DMS53 treated with DMSO at 0.1 percent for 48 hours (cell line): ENCODE data around the gene CLIC1.
A peak's percentile ranks its signal among the peaks of the same experiment; 100 is the strongest.

Source experiments
- DNase-seq: peaks from one replicate; lab custom pipeline; 2025; ENCODE audit not compliant: unreplicated experiment; lab: John Stamatoyannopoulos, UW

CLIC1 gene

DNA sequence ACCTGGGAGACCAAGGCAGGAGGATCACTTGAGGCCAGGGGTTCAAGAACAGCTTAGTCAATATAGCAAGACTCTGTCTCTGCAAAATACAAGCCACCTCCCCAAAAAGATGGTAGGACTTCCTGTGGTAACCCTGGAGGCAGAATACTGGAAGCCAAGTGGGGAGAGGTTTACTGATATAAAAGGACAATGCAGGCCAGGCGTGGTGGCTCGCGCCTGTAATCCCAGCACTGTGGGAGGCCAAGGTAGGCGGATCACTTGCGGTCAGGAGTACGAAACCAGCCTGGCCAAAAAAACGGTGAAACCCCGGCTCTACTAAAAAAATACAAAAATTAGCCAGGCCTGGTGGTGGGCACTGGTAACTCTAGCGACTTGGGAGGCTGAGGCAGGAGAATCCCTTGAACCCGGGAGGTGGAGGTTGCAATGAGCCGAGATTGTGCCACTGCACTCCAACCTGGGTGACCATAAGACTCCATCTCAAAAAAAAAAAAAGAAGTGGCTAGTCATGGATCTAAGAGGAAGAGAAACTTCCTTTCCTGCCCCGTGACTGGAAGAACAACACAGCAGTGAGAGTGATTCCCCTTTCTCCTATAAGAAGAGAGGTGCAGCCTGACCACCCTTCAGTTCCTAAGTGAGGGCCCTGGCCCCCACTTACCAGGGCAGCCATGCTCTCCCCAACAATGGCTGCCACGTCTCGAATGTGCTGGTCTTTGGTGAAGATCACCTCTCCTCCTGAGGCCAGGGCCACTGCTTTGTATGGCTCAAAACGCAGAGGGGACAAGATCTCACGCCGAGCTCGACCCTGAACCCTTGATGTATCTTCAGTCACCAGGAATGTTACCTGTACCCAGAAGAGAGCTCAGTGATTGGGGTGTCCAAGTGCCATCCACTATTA is 32.3 kb upstream of the CLIC1 start:
- no peak for DNase-seq

DNA sequence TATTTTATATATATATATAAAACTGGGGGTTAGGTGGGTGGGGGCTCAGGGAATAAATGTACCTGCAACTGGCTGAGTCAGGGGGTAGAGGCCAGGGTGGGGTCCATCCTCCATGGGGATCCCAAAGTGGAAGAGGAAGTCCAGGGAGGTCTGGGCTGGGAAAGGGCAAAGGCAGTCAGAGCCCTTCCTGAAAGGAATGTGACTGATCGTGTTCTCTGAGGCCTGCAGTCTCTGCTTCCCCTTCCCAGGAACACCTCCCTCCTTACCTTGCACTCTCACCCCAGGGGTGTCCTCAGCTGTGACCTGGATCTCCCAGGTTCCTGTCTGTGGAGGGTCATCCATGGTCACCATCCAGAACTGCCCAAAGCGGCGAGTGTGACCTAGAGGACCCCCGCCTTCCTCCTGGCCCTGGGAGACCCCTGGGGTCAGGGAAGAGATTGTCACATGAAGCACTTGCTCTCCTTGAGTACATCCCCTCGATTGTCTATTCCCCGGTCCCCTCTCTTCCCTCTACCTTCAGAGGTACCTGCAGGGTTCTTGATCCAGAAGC is 30.8 kb upstream of the CLIC1 start:
- no peak for DNase-seq

DNA sequence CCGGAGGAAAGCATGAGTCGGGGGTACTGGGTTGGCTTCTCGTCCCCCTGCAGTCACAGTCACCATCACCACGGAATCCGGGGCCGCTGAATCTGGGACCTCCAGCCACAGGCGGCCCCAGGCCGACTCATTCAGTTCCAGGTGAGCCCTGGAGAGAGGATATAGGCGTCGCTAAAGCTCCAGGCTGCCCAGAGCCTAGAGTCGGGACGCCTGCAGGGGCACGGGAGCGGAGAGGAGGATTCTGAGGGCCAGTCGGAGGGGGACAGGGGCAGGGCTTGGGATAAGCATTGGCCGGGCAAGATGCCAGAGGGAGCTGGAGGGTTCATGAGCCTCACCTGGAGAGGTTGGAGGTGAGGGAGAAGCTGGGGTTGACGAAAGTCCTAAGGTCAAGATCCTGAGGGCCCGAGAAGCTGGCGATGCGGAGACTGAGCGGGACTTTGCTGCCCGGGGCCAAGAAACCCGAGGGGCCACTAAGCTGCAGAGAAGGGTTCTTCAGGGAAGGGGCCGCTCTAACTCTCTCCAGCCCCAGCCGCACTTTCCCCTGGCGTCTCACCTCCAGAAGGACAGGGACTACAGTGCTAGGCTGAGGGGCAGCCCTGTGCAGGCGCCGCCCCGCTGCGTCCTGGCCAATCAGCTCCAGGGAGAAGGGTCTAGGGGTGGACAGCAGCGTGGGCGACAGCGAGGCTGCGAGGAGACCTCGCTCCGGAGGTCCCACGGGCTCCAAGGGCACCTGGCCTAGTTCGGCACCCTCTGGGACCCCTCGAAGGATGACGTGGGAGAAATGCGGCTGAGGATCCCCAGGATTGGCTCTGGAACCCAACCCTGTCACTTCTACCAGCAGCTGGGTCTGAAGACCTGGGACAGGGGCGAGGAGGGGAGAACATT is 29.8 kb upstream of the CLIC1 start:
- peak; percentile 44 for DNase-seq

DNA sequence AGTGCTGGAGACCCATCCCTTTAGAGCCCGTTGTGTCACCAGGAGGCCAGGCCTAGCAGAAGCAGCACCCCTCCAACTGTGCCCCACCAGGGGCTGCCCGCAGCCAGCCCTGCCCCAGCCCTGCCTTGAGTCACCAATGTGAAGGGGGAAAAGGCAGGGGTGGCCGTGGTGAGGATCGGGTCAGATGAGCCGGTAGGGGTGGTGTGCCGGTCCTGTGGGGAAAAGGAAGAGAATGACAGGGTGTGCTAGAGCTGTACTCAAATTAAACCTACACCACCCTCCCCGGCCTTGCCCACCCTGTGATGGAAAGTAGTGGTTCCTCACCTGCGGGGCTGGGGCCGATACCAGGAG is 29.2 kb upstream of the CLIC1 start:
- DNase-seq = no peak

DNA sequence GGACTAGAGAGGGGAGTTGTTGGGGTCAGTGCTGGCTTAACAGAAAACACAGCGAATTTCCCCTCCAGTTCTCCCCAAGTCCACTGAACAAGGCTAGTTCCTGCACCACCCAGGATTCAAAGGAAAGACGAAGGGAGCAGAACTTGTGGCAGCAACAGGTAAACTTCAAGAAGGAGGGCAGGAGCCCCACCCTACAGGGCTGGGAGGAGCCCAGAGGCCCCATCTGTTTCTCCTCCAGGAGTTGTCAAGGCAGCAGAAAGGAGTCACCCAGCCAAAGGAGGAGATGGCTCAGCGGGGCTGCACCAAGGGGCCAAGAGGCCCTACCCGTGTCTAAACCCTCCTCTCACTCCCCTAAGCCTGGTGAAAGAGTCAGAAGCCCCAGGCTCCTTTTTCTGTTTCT is 27.9 kb upstream of the CLIC1 start:
- no peak for DNase-seq

DNA sequence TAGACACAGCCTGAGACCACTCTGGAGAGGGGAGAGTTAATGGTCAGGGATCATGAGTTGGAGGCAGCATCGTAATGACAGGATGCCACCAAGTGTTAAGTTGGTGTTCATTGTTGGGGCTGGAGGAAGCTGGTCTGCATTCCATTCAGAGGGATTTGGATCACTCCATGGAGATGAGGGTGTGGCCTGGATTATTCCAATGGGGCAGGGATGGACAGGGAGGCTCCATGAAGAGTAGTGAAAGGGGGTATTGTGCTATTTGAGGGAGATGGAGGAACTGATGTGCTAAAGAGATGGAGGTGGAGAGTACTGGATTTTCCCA is 27.2 kb upstream of the CLIC1 start:
- DNase-seq = no peak

DNA sequence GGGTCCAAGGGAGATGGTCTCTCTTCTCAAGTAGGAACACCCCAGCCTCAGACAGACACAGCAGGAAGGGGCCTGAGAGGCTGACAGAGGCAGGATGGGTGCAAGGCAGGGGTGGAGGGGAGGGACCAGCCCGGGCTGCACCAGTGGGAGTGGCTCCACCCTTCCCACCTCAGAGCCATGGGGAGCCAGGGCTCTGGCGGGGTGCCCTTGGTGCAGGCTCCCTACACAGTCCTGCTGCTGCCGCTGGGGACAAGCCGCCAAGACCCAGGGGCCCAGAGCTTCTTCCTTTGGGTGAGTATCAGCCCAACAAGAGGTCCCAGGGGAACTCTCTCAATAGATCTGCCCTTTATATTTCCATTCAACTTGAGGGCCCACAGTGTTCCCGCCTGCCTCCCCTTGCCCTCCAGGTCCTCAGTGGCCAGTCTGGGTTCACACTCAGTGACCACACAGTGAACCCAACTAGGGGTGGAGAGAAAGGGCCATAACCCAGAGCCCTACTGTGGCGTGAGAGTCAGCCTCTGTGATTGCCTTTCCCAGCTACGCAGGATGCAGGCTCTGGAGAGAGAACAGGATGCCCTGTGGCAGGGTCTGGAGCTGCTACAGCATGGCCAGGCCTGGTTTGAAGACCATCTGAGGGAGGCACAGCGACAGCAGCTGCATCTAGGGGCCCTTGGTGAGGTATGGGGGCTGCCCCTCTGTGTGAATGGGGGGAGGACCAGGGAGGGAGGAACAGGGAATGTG is 26.7 kb upstream of the CLIC1 start:
- no peak for DNase-seq

DNA sequence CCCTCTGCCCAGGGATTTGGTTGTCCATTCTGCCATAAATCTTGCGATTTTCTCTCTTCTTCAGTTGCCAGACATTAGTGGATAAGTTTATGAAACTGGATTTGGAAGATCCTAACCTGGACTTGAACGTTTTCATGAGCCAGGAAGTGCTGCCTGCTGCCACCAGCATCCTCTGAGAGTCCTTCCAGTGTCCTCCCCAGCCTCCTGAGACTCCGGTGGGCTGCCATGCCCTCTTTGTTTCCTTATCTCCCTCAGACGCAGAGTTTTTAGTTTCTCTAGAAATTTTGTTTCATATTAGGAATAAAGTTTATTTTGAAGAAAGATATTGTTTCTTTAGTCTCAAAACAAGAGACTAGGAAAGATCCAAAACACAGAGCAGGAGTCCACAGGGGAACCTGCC is 26.0 kb upstream of the CLIC1 start, which contains the start of gene SAPCD1:
Gene SAPCD1 (plus strand): TSS at position 301 of the 400 bp plus-strand sequence. CDS start 399 bp downstream, outside the sequence.
- DNase-seq = no peak

DNA sequence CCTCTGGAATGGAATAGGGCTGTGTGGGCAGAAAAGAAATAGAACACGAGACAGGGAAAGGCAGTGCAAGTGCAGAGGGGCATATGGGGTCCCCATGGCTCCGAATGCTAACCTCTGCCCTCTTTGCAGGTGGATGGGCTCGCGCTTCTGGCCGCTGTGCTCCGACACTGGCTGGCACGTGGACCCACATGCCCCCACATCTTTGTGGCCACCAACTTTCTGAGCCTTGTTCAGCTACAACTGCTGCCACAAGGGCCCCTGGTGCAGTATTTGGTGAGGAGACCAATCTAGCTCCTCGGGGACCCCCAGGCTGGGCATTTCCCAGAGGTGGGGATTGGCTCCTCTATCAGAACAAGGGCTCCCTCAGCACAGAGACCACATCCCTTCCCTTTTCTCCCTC is 25.0 kb upstream of the CLIC1 start:
- DNase-seq = no peak

DNA sequence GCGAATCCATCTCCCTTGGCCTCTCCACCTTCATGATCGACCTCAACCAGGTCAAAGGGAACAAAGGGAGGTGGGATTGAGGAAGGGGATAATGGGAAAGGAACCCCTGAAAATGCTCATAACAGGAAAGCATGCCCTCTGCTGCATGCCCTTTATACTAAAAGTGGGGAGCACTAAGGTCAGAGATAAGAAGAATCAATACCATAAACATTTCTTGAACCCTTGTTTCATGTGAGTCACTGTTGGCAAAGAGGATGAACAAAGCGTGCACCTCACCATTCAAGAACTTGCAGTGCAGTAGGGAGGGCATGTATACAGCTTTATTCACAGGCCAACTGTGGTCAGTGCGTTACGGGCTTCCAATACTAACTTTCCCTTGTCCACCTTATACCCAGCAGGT is 24.5 kb upstream of the CLIC1 start:
- DNase-seq = no peak

DNA sequence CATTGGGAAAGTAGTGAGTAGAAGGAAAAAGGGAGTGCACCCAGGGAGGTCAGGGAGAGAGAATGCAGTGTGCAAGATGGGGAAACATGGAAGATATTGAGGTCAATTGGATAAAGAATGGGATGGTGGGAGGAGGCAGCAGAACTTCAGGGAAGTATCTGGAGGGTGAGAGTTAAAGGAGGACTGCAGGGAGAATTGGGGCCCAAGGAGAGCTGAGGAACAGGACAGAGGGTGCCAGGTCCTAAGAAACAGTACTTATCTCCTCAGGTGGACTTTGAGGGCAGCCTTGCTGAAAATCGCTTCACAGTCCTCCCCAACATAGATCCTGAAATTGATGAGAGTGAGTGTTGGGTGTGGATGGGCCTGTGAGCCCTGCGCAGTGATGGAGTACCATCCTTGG is 22.0 kb upstream of the CLIC1 start:
- DNase-seq = no peak

DNA sequence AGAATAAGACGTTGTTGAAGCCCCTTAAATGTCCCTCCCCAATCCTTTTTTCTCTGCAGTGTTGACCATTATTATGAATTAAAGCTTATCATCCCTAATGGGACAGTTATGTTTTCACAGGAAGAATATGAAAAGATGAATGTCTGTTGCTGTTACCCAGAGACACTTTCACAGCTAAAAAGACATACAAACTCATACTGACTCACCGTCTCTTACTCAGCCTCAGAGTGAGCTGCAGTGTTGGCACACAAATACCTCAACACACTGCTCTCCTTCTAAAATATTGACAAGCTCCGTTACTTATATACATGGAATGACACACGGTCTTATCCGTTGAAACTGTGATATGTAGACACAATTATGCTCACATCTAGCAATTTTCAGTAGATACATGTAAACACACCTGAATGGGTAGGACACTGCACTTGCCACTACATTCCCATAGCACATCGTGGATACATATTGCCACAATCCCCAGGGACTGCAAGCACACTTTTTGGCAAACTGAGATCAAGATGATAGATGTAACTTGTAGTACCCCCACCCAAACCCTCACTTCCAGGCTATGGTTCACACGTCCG is 16.5 kb upstream of the CLIC1 start:
- DNase-seq = no peak

DNA sequence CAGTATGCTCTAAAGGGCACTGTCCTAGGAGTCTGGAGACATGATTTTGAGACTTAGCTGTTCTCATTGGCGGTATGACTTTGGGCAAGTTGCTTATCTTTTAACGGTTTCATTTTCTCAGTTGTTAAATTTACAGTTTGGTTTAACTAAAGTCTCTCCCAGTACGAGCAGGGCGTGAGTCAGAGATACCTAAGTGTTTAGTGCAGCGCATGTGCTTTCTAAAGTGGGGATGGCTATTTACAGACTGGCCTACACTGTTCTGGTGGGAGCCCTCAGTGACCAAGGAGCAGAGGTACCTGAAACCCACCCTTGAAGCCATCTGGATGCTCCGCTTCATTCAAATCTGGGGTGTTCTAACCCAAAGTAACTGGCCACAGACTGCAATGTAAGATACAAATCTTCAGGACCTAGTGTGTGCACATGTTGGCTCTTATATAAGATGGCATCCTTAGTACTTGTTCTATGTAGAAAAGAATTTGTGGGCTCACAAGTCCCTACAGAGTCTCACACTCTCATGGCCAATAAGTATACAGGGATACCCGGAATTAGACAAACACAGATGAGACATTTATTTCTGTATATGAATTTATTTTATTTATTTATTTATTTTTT is 14.2 kb upstream of the CLIC1 start:
- no peak for DNase-seq

DNA sequence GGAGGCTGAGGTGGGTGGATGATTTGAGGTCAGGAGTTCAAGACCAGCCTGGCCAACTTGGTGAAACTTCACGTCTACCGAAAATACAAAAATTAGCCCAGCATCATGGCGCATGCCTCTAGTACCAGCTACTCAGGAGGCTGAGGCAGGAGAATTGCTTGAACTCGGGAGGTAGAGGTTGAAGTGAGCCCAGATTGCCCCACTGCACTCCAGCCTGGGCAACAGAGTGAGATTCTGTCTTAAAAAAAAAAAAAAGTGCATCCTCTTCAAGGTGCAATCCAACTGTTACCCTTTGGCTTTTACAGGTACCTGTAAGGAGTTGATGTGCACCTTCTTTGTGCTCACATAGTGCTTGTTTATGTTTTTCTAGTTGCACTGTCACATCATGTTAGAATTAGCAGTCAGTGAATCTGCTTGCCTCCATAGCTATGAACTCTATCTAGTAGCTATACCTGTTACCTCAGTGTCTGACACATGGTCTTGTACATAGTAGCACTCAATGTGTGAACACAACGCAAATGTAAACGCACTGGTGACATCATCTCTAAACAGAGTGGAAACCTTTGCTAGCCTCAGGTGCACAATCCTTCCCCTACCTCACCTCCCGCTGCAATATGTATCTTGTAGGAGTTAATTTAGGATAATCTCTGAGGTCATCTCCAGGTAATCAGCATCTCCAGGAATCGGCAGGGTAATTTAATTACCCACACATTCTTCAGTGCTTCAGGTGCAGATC is 13.1 kb upstream of the CLIC1 start:
- DNase-seq = peak; percentile 41

DNA sequence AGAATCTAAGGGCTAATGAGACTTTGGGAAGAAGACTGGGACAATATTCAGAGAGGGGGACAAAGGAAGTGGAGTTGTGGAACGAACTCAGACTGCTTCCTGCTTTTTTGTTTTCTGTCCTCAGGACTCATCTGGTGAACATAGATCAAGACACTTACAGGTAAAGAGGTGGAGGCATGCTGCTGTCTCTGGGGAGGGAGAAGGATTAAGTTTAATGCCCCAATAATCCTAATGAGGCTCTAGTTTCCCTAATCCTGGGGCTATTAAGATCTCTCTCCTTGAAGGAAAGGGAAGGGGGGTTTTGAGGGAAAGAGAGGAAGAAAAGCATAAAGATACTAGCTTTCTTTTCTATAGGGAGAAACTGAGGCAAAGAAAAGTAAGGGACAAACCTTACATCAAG is 8.1 kb upstream of the CLIC1 start:
- DNase-seq = no peak

DNA sequence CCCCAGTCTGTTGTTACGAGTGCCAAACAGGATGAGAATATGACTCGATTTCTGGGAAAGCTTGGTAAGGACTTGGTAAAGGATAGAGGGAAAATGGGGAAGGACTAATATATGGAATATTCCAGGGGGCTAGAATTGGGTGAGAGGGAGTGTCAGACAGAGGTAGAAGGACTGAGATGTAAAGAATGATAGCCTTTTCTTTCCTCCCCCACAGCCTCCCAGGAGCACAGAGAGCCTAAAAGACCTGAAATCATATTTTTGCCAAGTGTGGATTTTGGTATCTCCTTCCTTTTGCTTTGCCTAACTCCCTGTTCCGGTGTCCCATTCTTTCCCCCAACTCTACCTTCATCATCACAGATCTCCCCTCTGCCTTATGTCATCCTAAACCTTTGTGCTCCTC is 6.6 kb upstream of the CLIC1 start:
- no peak for DNase-seq

DNA sequence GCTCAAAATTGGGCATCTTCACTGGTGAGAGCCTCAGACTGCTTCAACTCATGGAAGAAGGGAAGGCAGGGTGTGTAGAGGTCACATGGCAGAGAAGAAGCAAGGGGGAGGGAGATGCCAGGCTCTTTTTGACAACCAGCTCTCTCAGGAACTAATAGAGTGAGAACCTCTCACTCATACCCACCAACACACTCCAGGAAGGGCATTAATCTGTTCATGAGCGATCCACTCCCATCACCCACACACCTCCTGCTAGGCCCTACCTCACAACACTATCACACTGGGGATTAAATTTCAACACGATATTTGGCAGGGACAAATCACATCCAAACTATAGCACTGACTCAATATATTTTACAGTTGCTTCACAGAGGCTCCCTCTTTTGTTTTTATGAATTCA is 5.5 kb upstream of the CLIC1 start:
- DNase-seq = no peak

DNA sequence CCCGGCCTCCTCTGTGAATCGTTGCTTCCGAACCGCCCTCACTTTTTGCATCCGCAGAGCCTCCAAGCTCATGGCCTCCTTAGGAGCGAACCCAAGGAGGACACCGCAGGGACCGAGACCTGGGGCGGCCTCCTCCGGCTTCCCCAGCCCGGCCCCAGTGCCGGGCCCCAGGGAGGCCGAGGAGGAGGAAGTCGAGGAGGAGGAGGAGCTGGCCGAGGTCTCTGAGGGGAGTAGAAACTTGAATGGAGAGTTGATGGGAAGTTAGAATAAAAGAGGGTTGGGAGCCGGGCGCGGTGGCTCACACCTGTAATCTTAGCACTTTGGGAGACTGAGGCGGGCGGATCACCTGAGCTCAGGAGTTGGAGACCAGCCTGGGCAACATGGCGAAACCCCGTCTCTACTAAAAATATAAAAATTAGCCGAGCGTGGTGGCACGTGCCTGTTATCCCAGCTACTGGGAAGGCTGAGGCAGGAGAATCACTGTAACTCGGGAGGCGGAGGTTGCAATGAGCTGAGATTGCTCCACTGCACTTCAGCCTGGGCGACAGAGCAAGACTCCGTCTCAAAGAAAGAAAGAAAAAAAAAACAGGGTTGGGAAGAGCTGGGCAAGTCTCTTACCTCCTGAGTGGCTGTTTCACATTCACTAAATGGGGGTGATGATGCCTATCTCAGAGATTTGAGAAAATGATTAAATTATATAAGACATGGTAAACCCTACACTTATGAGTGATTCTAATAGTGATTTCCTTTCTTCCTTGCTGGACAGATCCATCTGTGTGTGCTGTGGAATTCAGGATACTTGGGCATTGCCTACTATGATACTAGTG is 4.3 kb upstream of the CLIC1 start:
- no peak for DNase-seq
